Measurements from ENCODE around the gene QRFPR. TPM values are rescaled to one million over a fixed set of nuclear protein-coding genes. Genes with fewer than 3 reads are reported as not detected.

Gene QRFPR
- total and polyA plus RNA-seq, 2 of the 8 experiments (the other 6 are each of a cell fraction or from before 2014, with no cell fraction given) = 1.0 to 2.9 TPM

- TF ChIP-seq RAD21 (IDR thresholded peaks at IDR 0.05 in 1 of 2, conservative IDR thresholded peaks at IDR 0.05 in 1 of 2; ENCODE audit: low read depth in 2 of 2, low read length in 2 of 2) = no peak
- TF ChIP-seq MAFK (IDR thresholded peaks at IDR 0.05; ENCODE audit: low read depth, low read length) = no peak
Measured at GRCh38 chr4:121321466-121321865, 59.4 kb downstream of the QRFPR start (continued).
